ENCODE results near the gene ADGRL2.

GRCh38 chr1:81937791-81938450 is 137.2 kb downstream of the ADGRL2 start:
- no peak for TF ChIP-seq EZH2phosphoT487 (IDR thresholded peaks at IDR 0.05; ENCODE audit: unreplicated experiment)
- no peak for TF ChIP-seq CTCF (conservative IDR thresholded peaks at IDR 0.05; ENCODE audit: low read depth in 2 of 2)
- no peak for TF ChIP-seq POLR2AphosphoS5 (IDR thresholded peaks at IDR 0.05; ENCODE audit: low read depth)
- TF ChIP-seq ZNF114 (CRISPR knock-in tag; IDR thresholded peaks at IDR 0.05): no peak
- no peak for TF ChIP-seq EZH2 (IDR thresholded peaks at IDR 0.05; ENCODE audit: low read depth, unreplicated experiment)
- TF ChIP-seq REST (IDR thresholded peaks at IDR 0.05; ENCODE audit: unreplicated experiment): no peak
- no peak for TF ChIP-seq NANOG (IDR thresholded peaks at IDR 0.05; ENCODE audit: borderline replicate concordance)
- no peak for TF ChIP-seq CREB1 (CRISPR knock-in tag; IDR thresholded peaks at IDR 0.05; ENCODE audit: low read depth)
